NT2/D1 (cell line): ENCODE data around the gene ENTPD1.
"Not testable (repeated sequence)": the region's sequence is repeated elsewhere in the genome, so short reads cannot be mapped to it uniquely, and the experiment has no call there.

Source experiments
- DNase-seq: peaks from one replicate; pipeline ENCODE4 v3.0.0-alpha.2; 2011; ENCODE audit warnings: low read depth, low spot score
- H3K27me3 ChIP-seq: 2 replicates; pipeline ENCODE4 v1.6.0; 2011; ENCODE audit warnings: mild to moderate bottlenecking; ENCODE audit not compliant: insufficient read length, insufficient read depth
- H3K36me3 ChIP-seq: 2 replicates; pipeline ENCODE4 v1.6.1; 2011; ENCODE audit warnings: mild to moderate bottlenecking, low read length, mixed read lengths; ENCODE audit not compliant: insufficient read depth, insufficient read length
- H3K4me1 ChIP-seq: 2 replicates; pipeline ENCODE4 v1.5.1; 2011; ENCODE audit not compliant: insufficient read depth, insufficient read length
- H3K4me3 ChIP-seq: 2 replicates; pipeline ENCODE4 v1.5.1; 2011; ENCODE audit warnings: low read depth; ENCODE audit not compliant: insufficient read length
- H3K9ac ChIP-seq: 2 replicates; pipeline ENCODE4 v1.6.0; 2011; ENCODE audit warnings: low read depth; ENCODE audit not compliant: insufficient read length
- H3K9me3 ChIP-seq: 2 replicates; pipeline ENCODE4 v1.5.1; 2011; ENCODE audit warnings: mild to moderate bottlenecking, low read length; ENCODE audit not compliant: insufficient read depth
- SUZ12 ChIP-seq: IDR thresholded peaks from 2 replicates; pipeline ENCODE4 v1.6.1; 2011; ENCODE audit not compliant: insufficient read length, insufficient read depth; ENCODE audit errors: extremely low read depth
- YY1 ChIP-seq: IDR thresholded peaks from 2 replicates; pipeline ENCODE4 v1.6.1; 2011; ENCODE audit not compliant: insufficient read length, insufficient read depth
- ZNF274 ChIP-seq: IDR thresholded peaks from 2 replicates; pipeline ENCODE4 v1.6.1; 2011; ENCODE audit warnings: mild to moderate bottlenecking, low read depth, low read length

The ENTPD1 gene

GRCh38 chr10:95906677-95907455, 150.9 kb downstream of the ENTPD1 start:
- no peaks in the 10 kb centered on the region for H3K27me3 ChIP-seq
- DNase-seq = peak; percentile 30
- no peaks in the 10 kb centered on the region for H3K4me1 ChIP-seq
- TF ChIP-seq YY1 (no peak), SUZ12 (no peak), ZNF274 (no peak)
- peak overlapping the region; percentile 90 for H3K9ac ChIP-seq
- peak overlapping the region; percentile 81 for H3K4me3 ChIP-seq
- H3K36me3 ChIP-seq = peaks cover 35% of the 10 kb centered on the region
- no peaks in the 10 kb centered on the region for H3K9me3 ChIP-seq

DNA sequence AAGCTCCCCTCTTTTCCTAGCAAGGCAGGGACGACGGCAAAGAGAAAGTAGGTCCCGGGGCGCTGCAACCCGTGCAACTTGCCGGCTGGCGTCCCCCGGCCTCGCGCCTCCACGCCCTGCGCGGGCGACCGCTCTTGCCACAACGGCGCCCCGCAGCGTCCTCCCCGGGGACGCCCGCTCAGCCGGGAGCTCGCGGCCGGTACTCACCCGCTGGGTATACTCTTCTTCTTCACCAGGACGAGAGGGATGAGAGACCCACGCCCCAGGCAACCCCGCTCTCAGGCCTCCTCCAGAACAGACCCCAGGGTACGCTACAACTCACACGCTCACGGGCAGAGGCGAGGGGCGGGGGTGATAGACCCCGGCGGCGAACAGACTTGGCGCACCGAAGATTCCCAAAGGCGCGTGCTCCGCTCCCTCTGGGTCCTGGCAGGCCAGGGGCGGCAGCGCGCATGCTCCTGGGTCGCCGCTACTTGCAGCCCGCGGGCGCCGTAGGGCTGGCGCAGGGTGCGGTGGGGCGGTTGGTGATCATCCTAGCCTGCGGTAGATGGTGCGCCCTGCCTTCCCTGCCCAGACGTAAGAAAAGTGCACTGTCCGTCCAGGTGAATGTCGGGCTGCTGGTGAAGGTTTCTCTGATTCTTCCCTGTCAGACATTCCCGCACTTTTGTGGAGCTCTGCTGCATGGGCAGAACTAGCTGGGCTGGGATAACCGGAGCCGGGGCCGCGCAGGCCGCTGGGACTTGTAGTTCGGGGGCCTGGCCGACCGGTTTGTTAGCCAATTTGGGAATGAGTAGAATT, 151.7 kb downstream of the ENTPD1 start, which contains the start of gene CC2D2B:
Gene CC2D2B (plus strand): TSS at position 520 of the 798 bp plus-strand sequence. CDS start 3,349 bp downstream, outside the sequence.
- TF ChIP-seq YY1 = no peak
- TF ChIP-seq SUZ12 = no peak
- no peak for TF ChIP-seq ZNF274
- Histone ChIP-seq H3K4me3 (peak within 1 kb of the TSS; percentile 81), H3K9ac (peak within 1 kb of the TSS; percentile 90), H3K4me1 (no peaks in the 10 kb centered on the region), H3K36me3 (peaks cover 30% of the 10 kb centered on the region), H3K9me3 (no peaks in the 10 kb centered on the region), H3K27me3 (no peaks in the 10 kb centered on the region)
- peak; percentile 69 for DNase-seq

DNA sequence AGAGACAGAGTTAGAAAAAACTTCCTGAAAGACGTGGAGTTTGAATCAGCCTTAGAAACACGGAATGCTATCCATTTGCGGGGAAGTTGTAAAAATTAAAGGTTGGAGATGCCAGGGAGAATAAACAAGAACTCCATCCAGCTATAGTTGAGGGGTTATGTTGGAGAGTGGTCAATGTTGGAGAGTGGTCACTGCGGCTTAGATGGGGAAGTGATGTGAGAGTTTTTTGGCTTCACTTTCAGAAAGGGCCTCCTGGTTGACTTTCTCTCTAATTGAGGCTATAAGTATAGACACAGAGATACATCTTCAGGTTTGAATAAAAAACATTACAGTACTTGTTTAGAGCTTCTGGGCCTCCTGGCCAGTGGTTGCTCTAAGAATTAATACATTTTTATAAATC, 152.5 kb downstream of the ENTPD1 start:
- Histone ChIP-seq H3K36me3 (peaks cover 22% of the 10 kb centered on the region), H3K4me1 (no peaks in the 10 kb centered on the region), H3K9me3 (no peaks in the 10 kb centered on the region), H3K9ac (no peak overlapping the region), H3K27me3 (no peaks in the 10 kb centered on the region), H3K4me3 (no peak overlapping the region)
- DNase-seq = no peak
- TF ChIP-seq ZNF274 (no peak), SUZ12 (no peak), YY1 (no peak)

- no peak overlapping the region for H3K4me3 ChIP-seq
- H3K36me3 ChIP-seq = peaks cover 11% of the 10 kb centered on the region
- no peaks in the 10 kb centered on the region for H3K4me1 ChIP-seq
- no peak for DNase-seq
- TF ChIP-seq ZNF274 (no peak), SUZ12 (no peak), YY1 (no peak)
- no peak overlapping the region for H3K9ac ChIP-seq
- H3K9me3 ChIP-seq = no peaks in the 10 kb centered on the region
- H3K27me3 ChIP-seq = no peaks in the 10 kb centered on the region
Measured at GRCh38 chr10:95909561-95909960, 153.6 kb downstream of the ENTPD1 start.

DNA sequence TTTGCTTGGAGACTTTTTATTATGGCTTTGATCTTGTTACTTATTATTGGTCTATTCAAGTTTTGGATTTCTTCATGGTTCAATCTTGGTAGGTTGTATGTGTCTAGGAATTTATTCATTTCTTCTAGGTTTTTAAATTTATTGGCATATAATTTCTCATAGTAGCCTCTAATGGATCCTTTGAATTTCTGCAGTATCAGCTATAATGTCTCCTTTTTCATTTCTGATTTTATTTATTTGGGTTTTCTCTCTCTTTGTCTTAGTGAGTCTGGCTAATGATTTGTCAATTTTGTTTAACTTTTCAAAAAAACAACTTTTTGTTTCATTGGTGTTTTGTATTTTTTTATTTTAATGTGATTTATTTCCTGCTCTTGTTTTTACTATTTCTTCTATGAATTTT, 160.1 kb downstream of the ENTPD1 start:
- not testable (repeated sequence) for DNase-seq, H3K4me1 ChIP-seq, H3K4me3 ChIP-seq, H3K9ac ChIP-seq, H3K36me3 ChIP-seq, H3K27me3 ChIP-seq, H3K9me3 ChIP-seq
